Astrocyte (in vitro differentiated cells and primary cell): ENCODE data around the gene TMPRSS3. TPM values are rescaled to one million over a fixed set of nuclear protein-coding genes. Genes with fewer than 3 reads are reported as not detected.

Experiments
- DNase-seq: peaks from one replicate; pipeline ENCODE4 v3.0.0-alpha.2; 2010; ENCODE audit warnings: low read depth
- FAIRE-seq: peaks from 2 replicates; lab custom pipeline; 2011; peaks lifted over from hg19 to GRCh38; lab: Jason Lieb, UNC
- H2AFZ ChIP-seq: 2 replicates; pipeline ENCODE4 v1.6.0; 2012; ENCODE audit warnings: low read depth, low read length, inconsistent platforms
- H3K27ac ChIP-seq: 2 replicates; pipeline ENCODE4 v1.5.1; 2011; ENCODE audit warnings: low read depth, low read length, inconsistent platforms
- H3K27me3 ChIP-seq: 2 replicates; pipeline ENCODE4 v1.6.0; 2011; ENCODE audit warnings: low read length, inconsistent platforms; ENCODE audit not compliant: insufficient read depth
- H3K36me3 ChIP-seq: 2 replicates; pipeline ENCODE4 v1.5.1; 2011; ENCODE audit warnings: low read length, inconsistent platforms; ENCODE audit not compliant: insufficient read depth
- H3K4me1 ChIP-seq: 2 replicates; pipeline ENCODE4 v1.5.1; 2011; ENCODE audit warnings: low read length, inconsistent platforms; ENCODE audit not compliant: insufficient read depth
- H3K4me2 ChIP-seq: 2 replicates; pipeline ENCODE4 v1.6.0; 2012; ENCODE audit warnings: low read length, inconsistent platforms
- H3K4me3 ChIP-seq: 2 replicates; pipeline ENCODE4 v1.5.1; 2011; ENCODE audit warnings: low read depth, mild to moderate bottlenecking, low read length, inconsistent platforms; ENCODE audit not compliant: insufficient read depth
- H3K79me2 ChIP-seq: 2 replicates; pipeline ENCODE4 v1.6.0; 2012; ENCODE audit warnings: mild to moderate bottlenecking, low read length, inconsistent platforms; ENCODE audit not compliant: insufficient read depth
- H3K9ac ChIP-seq: 2 replicates; pipeline ENCODE4 v1.6.0; 2012; ENCODE audit warnings: mild to moderate bottlenecking, low read length, inconsistent platforms
- H3K9me3 ChIP-seq: 2 replicates; pipeline ENCODE4 v1.5.1; 2012; ENCODE audit warnings: low read depth, mild to moderate bottlenecking, low read length, inconsistent platforms; ENCODE audit not compliant: insufficient read depth
- H4K20me1 ChIP-seq: 2 replicates; pipeline ENCODE4 v1.6.0; 2012; ENCODE audit warnings: low read length, inconsistent platforms; ENCODE audit not compliant: insufficient read depth
- H3K27ac Mint-ChIP-seq: one replicate; pipeline ENCODE4 v1.8.0; 2021; ENCODE audit warnings: mild to moderate bottlenecking, mixed read lengths; ENCODE audit not compliant: unreplicated experiment
- H3K27me3 Mint-ChIP-seq: one replicate; pipeline ENCODE4 v1.8.0; 2021; ENCODE audit warnings: low read depth, mixed read lengths; ENCODE audit not compliant: unreplicated experiment
- H3K36me3 Mint-ChIP-seq: one replicate; pipeline ENCODE4 v1.8.0; 2021; ENCODE audit warnings: low read depth, mixed read lengths; ENCODE audit not compliant: unreplicated experiment
- H3K4me1 Mint-ChIP-seq: one replicate; pipeline ENCODE4 v1.8.0; 2021; ENCODE audit warnings: low read depth, mixed read lengths; ENCODE audit not compliant: unreplicated experiment
- H3K4me3 Mint-ChIP-seq: one replicate; pipeline ENCODE4 v1.8.0; 2021; ENCODE audit warnings: mild to moderate bottlenecking, moderate library complexity, mixed read lengths; ENCODE audit not compliant: unreplicated experiment
- H3K9me3 Mint-ChIP-seq: one replicate; pipeline ENCODE4 v1.8.0; 2021; ENCODE audit warnings: mild to moderate bottlenecking, mixed read lengths; ENCODE audit not compliant: unreplicated experiment
- EZH2 ChIP-seq: IDR thresholded peaks from 2 replicates; pipeline ENCODE4 v1.6.1; 2012; ENCODE audit warnings: mild to moderate bottlenecking, low read length, inconsistent platforms; ENCODE audit not compliant: insufficient read depth
- total RNA-seq: library from RNA; stranded (reverse); gene quantifications from 2 replicates; pipeline ENCODE4 v1.2.1, GENCODE V29; 2021
- TF ChIP-seq, protein P1 (sequence below): IDR thresholded peaks from 2 replicates; pipeline ENCODE4 v1.5.1; 2011; ENCODE audit warnings: low read depth, mild to moderate bottlenecking, inconsistent platforms, low read length, moderate library complexity; ENCODE audit not compliant: insufficient read depth

The TMPRSS3 gene
- total RNA-seq, 1 donor from 2014 or later = not detected

DNA sequence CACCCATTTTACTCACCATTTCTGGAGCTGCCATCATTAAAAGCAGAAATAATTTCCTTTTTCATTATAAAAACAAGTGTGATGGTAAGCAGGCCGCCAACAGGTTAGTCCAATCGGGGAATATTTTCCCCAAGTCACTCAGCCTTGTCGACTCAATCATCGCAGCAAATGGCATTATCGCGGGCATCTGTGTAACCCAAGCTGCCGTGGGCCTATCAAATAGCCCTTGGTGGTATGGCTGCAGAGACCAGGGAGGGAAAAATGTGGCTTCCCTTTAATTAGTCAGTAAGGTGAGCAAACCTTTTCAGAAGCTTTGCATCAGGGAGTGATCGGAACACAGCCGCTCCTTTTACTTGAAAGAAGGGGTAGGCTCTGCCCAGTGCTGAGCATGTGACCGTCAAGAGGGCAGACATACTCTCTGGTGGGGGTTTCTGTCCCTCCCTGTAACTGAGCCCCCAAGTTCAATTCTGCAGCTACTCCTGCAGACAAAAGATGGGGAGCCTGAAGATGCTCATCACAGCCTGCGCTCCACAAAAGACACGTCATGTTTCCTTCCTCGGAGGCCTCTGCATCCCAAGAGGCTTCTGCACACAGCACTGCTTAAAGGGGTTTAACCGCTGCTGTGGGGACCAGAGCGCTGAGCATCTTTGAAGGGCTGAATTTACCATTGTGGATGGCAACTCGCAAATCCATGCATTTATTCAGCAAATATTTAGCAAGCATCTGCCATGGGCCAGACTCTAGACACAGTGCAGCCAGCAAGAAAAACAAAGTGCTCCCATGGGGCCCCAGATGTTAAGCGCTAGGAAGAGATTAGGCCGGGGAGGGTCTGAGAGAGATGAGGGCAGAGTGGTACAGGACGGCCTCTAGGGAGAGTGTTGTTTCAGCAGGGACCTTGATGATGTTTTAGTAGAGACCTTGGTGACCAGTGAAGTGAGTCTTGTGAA is 1.2 kb upstream of the TMPRSS3 start:
- H3K27ac Mint-ChIP-seq = no peak overlapping the region
- no peaks in the 10 kb centered on the region for H3K27me3 ChIP-seq
- H3K36me3 Mint-ChIP-seq = peaks cover 1% of the 10 kb centered on the region
- H3K4me2 ChIP-seq = no peak overlapping the region
- H3K79me2 ChIP-seq = no peaks in the 10 kb centered on the region
- H3K9me3 ChIP-seq = peaks cover 1% of the 10 kb centered on the region
- H3K4me3 ChIP-seq = no peak overlapping the region
- no peaks in the 10 kb centered on the region for H3K4me1 ChIP-seq
- no peak overlapping the region for H3K27ac ChIP-seq
- FAIRE-seq (no peak), DNase-seq (no peak)
- no peak overlapping the region for H2AFZ ChIP-seq
- H3K9ac ChIP-seq = no peak overlapping the region
- no peak overlapping the region for H3K4me3 Mint-ChIP-seq
- H3K36me3 ChIP-seq = no peaks in the 10 kb centered on the region
- H3K4me1 Mint-ChIP-seq = peaks cover 4% of the 10 kb centered on the region
- no peaks in the 10 kb centered on the region for H4K20me1 ChIP-seq
- no peaks in the 10 kb centered on the region for H3K9me3 Mint-ChIP-seq
- TF ChIP-seq, protein P1, sequence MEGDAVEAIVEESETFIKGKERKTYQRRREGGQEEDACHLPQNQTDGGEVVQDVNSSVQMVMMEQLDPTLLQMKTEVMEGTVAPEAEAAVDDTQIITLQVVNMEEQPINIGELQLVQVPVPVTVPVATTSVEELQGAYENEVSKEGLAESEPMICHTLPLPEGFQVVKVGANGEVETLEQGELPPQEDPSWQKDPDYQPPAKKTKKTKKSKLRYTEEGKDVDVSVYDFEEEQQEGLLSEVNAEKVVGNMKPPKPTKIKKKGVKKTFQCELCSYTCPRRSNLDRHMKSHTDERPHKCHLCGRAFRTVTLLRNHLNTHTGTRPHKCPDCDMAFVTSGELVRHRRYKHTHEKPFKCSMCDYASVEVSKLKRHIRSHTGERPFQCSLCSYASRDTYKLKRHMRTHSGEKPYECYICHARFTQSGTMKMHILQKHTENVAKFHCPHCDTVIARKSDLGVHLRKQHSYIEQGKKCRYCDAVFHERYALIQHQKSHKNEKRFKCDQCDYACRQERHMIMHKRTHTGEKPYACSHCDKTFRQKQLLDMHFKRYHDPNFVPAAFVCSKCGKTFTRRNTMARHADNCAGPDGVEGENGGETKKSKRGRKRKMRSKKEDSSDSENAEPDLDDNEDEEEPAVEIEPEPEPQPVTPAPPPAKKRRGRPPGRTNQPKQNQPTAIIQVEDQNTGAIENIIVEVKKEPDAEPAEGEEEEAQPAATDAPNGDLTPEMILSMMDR = no peak
- no peak for TF ChIP-seq EZH2
- H3K27me3 Mint-ChIP-seq = peaks cover 11% of the 10 kb centered on the region

DNA sequence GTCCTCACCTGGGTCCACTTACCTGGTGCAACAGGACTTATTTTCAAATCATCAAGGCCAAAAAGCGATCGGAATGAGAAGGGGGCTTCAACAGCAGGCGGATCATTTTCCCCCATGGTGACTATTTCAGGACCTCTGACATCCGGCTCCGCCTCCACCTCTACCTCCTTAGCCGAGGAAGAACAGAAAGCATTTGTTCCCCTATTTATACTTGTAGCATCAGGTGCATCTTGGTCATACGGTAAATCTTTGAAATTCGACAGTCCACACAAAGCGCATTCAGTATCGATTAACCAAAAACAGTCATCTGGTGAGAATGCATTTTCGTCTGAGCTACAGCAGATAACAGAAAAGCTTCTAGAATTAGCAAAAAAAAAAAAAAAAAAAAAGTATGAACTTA is 550 bp downstream of the TMPRSS3 start:
- FAIRE-seq (no peak), DNase-seq (no peak)
- H3K27ac ChIP-seq = no peak overlapping the region
- H3K36me3 ChIP-seq = no peaks in the 10 kb centered on the region
- TF ChIP-seq, protein P1 = no peak
- no peak for TF ChIP-seq EZH2
- H3K4me1 ChIP-seq = no peaks in the 10 kb centered on the region
- no peaks in the 10 kb centered on the region for H3K27me3 ChIP-seq
- H2AFZ ChIP-seq = no peak overlapping the region
- H3K9ac ChIP-seq = no peak overlapping the region
- Mint-ChIP-seq H3K36me3 (peaks cover 1% of the 10 kb centered on the region), H3K27ac (no peak overlapping the region), H3K9me3 (peaks cover 2% of the 10 kb centered on the region), H3K4me3 (no peak overlapping the region), H3K4me1 (peaks cover 2% of the 10 kb centered on the region), H3K27me3 (peaks cover 16% of the 10 kb centered on the region)
- no peaks in the 10 kb centered on the region for H3K79me2 ChIP-seq
- H3K4me2 ChIP-seq = no peak overlapping the region
- H3K4me3 ChIP-seq = no peak overlapping the region
- no peaks in the 10 kb centered on the region for H4K20me1 ChIP-seq
- no peaks in the 10 kb centered on the region for H3K9me3 ChIP-seq
